ENCODE measurements around the gene MGA. TPM values are rescaled to one million over a fixed set of nuclear protein-coding genes. Genes with fewer than 3 reads are reported as not detected.

The MGA gene
- total and polyA plus RNA-seq, 2 of the 8 experiments (the other 6 are each of a cell fraction or from before 2014, with no cell fraction given) = 7.6 to 53.2 TPM

DNA sequence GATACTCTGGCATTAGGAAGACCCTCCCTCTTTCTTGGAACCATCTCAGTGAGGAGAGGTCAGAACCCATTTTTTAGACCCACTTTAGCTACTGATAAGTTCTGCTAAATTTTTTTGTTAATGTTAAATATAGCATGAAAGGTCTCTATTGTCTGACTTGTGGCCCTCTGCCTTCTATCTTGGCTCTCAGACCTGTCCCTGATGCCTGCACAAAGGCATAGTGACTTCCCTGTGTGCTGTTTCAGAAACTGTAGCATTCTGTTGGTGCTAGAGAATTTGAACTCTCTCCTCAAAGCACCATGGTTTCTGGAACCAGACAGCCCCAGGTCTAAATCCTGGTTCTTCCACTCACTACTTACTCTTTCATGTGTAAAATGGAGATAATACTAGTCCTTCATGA lies 129.5 kb downstream of the MGA start:
- Histone ChIP-seq H4K20me1 (replicated peaks in 1 of 2; ENCODE audit: control insufficient read depth in 1 of 2, insufficient read depth in 2 of 2, low read length in 2 of 2) (no peaks in the 10 kb centered on the region), H3K9me3 (ENCODE audit: insufficient read depth in 2 of 2, low read depth in 1 of 2, low read length in 1 of 2) (no peaks in the 10 kb centered on the region), H3K14ac (ENCODE audit: insufficient read length) (no peak overlapping the region), H3K27ac (ENCODE audit: low read depth, low read length) (no peak overlapping the region), H3K4me2 (ENCODE audit: insufficient read depth in 1 of 2, low read depth in 2 of 2, low read length in 2 of 2) (peak overlapping the region in 1 of 2 experiments; percentile 10; a peak in 1 of 4 replicates), H3K4me1 (replicated peaks in 1 of 4; ENCODE audit: control insufficient read depth in 3 of 4, insufficient read depth in 4 of 4, low read length in 3 of 4) (peaks cover 6 to 19% (median 13%) of the 10 kb centered on the region in 4 experiments; a peak in 6 of 7 replicates), H3K36me3 (ENCODE audit: control insufficient read depth in 2 of 4, insufficient read depth in 4 of 4, low read length in 3 of 4) (no peaks in the 10 kb centered on the region), H3K56ac (replicated peaks; ENCODE audit: insufficient read length, low read depth, low read length) (no peak overlapping the region), H3K27me3 (replicated peaks in 1 of 4; ENCODE audit: control insufficient read depth in 3 of 4, extremely low read depth in 1 of 4, insufficient read depth in 3 of 4, low read length in 3 of 4) (no peaks in the 10 kb centered on the region), H4K91ac (replicated peaks; ENCODE audit: insufficient read length, low read length) (no peak overlapping the region), H2BK120ac (replicated peaks; ENCODE audit: low read depth, low read length) (no peak overlapping the region), H3K23ac (ENCODE audit: insufficient read length) (no peak overlapping the region), H3K9ac (replicated peaks in 1 of 4; ENCODE audit: extremely low read depth in 1 of 4, low read depth in 3 of 4, low read length in 3 of 4) (no peak overlapping the region), H3K4me3 (ENCODE audit: extremely low read depth in 1 of 4, insufficient read depth in 2 of 4, low read depth in 3 of 4, low read length in 4 of 4) (no peak overlapping the region), H2AK5ac (ENCODE audit: low read depth, low read length) (no peak overlapping the region), H4K5ac (ENCODE audit: insufficient read length, low read depth, low read length) (no peak overlapping the region), H3K79me1 (ENCODE audit: low read depth, low read length) (no peaks in the 10 kb centered on the region), H4K8ac (ENCODE audit: extremely low read depth, insufficient read depth, low read length) (no peak overlapping the region), H2AFZ (ENCODE audit: low read length) (no peak overlapping the region), H2BK5ac (ENCODE audit: low read depth, low read length) (no peak overlapping the region), H2BK20ac (ENCODE audit: low read length) (no peak overlapping the region), H3K4ac (replicated peaks; ENCODE audit: insufficient read length, low read depth, low read length) (no peak overlapping the region), H2BK15ac (ENCODE audit: low read length) (no peak overlapping the region), H3K18ac (ENCODE audit: extremely low read depth, low read length) (no peak overlapping the region), H3K79me2 (ENCODE audit: control insufficient read depth in 1 of 2, insufficient read depth in 2 of 2, low read length in 2 of 2) (peaks cover 0 to 3% of the 10 kb centered on the region in 2 experiments; a peak in 1 of 4 replicates), H3K23me2 (ENCODE audit: low read depth, low read length) (no peaks in the 10 kb centered on the region), H2BK12ac (ENCODE audit: low read depth, low read length) (no peak overlapping the region)
- ChIA-PET POLR2A (ENCODE audit: partially characterized antibody) (interaction anchor here (0.6 to 5.1 kb wide), 2 partner anchors 13 to 15 kb away, joined by 4 to 24 read pairs; partner anchors contain the start of gene MAPKBP1), CTCF (ENCODE audit: partially characterized antibody) (interaction anchor here (0.6 to 6.1 kb wide), 7 partner anchors 9 to 186 kb away, joined by 3 to 60 read pairs (median 8); partner anchors contain the start of gene MAPKBP1)
- no peak for DNase-seq (ENCODE audit: low read depth in 1 of 2, low spot score in 2 of 2)
- no peak for TF ChIP-seq BRCA1 (IDR thresholded peaks at IDR 0.05; ENCODE audit: low read depth, low read length)
- no peak for TF ChIP-seq POLR2AphosphoS5 (IDR thresholded peaks at IDR 0.05; ENCODE audit: low read depth, low read length)
- TF ChIP-seq SP1 (IDR thresholded peaks at IDR 0.05; ENCODE audit: low read depth, low read length) = no peak
- no peak for TF ChIP-seq KDM5A (IDR thresholded peaks at IDR 0.05; ENCODE audit: low read length)
- TF ChIP-seq POU5F1 (IDR thresholded peaks at IDR 0.05; ENCODE audit: low read depth, low read length) = no peak
- TF ChIP-seq, protein P1, sequence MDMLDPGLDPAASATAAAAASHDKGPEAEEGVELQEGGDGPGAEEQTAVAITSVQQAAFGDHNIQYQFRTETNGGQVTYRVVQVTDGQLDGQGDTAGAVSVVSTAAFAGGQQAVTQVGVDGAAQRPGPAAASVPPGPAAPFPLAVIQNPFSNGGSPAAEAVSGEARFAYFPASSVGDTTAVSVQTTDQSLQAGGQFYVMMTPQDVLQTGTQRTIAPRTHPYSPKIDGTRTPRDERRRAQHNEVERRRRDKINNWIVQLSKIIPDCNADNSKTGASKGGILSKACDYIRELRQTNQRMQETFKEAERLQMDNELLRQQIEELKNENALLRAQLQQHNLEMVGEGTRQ (IDR thresholded peaks at IDR 0.05; ENCODE audit: low read length) = no peak
- TF ChIP-seq JUN (IDR thresholded peaks at IDR 0.05; ENCODE audit: low read depth, low read length) = no peak
- TF ChIP-seq, protein P2, sequence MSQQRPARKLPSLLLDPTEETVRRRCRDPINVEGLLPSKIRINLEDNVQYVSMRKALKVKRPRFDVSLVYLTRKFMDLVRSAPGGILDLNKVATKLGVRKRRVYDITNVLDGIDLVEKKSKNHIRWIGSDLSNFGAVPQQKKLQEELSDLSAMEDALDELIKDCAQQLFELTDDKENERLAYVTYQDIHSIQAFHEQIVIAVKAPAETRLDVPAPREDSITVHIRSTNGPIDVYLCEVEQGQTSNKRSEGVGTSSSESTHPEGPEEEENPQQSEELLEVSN (IDR thresholded peaks at IDR 0.05) = no peak
- TF ChIP-seq, protein P3, sequence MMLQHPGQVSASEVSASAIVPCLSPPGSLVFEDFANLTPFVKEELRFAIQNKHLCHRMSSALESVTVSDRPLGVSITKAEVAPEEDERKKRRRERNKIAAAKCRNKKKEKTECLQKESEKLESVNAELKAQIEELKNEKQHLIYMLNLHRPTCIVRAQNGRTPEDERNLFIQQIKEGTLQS (IDR thresholded peaks at IDR 0.05; ENCODE audit: insufficient read depth, low read depth, low read length) = no peak
- no peak for TF ChIP-seq NANOG (IDR thresholded peaks at IDR 0.05; ENCODE audit: insufficient read depth, low read depth, low read length, poor library complexity, severe bottlenecking)
- TF ChIP-seq SP2 (IDR thresholded peaks at IDR 0.05; ENCODE audit: low read length) = no peak
- TF ChIP-seq GTF2F1 (IDR thresholded peaks at IDR 0.05; ENCODE audit: borderline replicate concordance, low read depth, low read length) = no peak
- FAIRE-seq = no peak

Data from H1 (cell line).